GM12874 (cell line): ENCODE data around the gene STEAP3.

Source experiments
- TF ChIP-seq, protein P1 (sequence below): IDR thresholded peaks from 2 replicates; pipeline ENCODE4 v1.5.1; 2011; ENCODE audit warnings: low read depth, mild to moderate bottlenecking, control low read depth, low read length, moderate library complexity; ENCODE audit not compliant: insufficient read depth

Gene STEAP3

GRCh38 chr2:119234021-119235019 lies 10.7 kb downstream of the STEAP3 start:
- TF ChIP-seq, protein P1, sequence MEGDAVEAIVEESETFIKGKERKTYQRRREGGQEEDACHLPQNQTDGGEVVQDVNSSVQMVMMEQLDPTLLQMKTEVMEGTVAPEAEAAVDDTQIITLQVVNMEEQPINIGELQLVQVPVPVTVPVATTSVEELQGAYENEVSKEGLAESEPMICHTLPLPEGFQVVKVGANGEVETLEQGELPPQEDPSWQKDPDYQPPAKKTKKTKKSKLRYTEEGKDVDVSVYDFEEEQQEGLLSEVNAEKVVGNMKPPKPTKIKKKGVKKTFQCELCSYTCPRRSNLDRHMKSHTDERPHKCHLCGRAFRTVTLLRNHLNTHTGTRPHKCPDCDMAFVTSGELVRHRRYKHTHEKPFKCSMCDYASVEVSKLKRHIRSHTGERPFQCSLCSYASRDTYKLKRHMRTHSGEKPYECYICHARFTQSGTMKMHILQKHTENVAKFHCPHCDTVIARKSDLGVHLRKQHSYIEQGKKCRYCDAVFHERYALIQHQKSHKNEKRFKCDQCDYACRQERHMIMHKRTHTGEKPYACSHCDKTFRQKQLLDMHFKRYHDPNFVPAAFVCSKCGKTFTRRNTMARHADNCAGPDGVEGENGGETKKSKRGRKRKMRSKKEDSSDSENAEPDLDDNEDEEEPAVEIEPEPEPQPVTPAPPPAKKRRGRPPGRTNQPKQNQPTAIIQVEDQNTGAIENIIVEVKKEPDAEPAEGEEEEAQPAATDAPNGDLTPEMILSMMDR, result peak; percentile 50

- TF ChIP-seq, protein P1, result no peak
Observed at GRCh38 chr2:119236796-119237195, 13.2 kb downstream of the STEAP3 start.

DNA sequence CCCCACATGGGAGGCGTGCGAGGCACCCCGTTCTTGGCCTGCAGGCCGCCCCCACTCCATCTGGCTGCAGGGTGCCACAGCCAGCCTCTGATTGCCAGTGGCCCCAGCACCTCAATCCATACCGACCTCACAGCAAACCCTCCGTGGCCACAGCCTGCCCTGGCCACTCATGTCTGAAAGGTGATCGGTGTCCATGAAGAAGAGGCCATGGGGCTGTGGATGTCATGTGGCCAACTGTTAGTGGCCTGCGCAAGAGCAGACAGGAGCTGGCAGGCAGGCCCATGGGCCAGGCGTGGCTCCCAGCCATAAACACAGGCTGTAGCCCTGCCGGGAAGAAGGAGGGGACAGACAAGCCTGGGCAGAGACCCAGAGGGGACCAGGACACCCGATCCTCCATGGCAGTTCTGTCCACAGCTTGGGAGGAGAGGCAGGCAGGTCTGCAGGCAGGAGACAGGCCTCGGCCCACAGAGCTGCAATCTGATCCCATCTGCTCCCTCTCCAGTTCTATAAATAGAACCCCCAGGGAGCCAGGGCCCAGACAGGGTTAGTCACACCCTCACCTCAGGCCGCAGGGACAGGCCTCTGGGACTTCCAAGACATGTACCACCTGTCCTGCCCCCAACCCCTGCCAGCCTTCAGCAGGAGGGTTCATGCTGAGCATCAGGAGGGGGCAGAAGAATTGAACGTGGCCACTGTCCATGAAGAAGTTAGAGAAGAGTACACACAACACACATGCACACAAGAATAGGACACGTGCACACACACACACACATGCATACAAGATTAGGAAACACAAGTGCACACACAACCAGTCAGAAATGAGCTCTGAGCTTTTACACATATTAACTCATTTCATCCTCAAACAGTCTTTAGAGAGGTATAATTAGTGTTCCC lies 16.9 kb downstream of the STEAP3 start:
- TF ChIP-seq, protein P1, result no peak

DNA sequence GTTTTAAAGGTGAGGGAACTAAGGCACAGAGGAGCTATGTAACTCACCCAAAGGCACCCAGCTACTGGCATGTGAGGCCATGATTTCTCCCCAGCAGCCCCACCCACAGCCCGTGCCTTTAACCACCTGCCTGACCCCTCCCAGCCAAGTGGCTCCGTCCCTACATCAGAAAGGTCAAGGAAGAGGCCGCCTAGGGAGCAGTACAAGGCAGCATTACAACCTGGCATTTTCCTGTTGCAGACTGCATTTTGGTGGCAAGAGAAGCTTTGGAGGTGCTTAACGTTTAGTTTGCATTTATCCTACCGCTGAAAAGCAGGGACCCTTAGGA lies 17.5 kb downstream of the STEAP3 start:
- TF ChIP-seq, protein P1, result no peak

DNA sequence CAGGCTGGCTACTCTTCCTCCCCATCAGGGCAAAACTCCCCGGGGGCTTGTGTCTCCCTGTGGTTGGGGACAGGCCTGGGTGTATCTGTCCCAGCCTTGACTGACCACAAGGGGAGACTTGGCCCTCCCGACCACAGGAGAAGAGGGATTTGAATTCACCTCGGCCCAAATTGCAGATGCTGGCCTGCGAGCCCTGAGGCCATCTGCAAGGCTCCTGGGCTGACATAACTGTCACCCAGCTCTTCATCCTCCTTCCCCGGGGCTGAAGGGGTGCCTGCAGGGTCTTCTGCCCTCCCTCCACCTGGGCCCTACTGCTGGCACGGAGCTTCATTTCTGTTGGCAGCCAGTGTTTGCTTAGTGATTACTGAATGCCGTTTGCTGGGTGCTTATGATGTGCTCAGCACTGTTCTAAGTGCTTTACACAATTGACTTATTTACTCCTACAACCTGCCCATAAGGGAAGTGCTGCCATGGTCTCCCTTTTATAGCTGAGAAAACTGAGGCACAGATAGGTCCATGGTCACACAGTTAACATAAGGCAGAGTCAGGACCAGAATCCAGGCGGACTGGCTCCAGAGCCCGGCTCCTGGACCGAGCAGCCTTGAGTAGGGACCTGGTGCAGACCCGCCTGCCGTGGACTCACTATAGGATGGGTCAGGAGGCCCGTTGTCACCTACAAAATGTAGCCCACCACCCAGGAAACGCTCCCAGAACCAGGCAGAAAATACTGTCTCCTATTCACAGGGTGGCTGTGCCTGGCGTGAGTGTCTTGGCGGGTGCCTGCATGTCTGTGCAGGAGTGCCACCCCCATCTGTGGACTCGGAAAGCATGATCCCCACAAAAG lies 18.9 kb downstream of the STEAP3 start:
- TF ChIP-seq, protein P1, result no peak

GRCh38 chr2:119243621-119244020 lies 20.0 kb downstream of the STEAP3 start:
- TF ChIP-seq, protein P1, result no peak
